Medulla oblongata (tissue), 1 donor: Measurements from ENCODE around the gene PARVA.

ENCODE experiments used
- DNase-seq: peaks from one replicate; pipeline ENCODE4 v3.0.0-alpha.2; 2015; ENCODE audit errors: extremely low spot score

PARVA gene

DNA sequence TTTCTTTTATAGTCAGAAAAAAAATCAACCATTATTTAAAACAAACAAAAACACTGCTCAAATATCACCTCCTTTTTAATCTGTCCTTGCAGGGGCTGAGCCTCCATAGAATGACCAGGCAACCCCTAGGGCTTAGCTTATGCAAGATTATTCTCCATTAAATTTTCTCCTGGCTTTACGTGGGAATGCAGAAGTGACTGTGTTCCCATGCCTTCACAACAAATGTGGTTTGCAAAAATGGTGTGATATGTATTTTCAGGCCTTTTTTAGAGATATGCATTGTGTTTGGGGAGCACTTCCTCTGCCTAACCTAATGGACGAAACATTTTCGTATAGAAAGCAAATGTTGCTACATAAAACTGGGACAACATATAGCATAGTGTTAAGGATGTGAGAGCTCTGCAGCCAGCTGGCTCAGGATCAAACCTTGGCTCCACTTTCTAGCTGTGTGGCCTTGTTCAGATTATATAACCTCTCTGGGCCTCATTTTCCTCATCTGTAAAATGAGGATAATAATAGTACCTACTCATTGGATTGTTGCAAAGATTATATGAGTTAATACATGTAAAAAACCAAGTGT is 82.6 kb downstream of the PARVA start:
- no peak for DNase-seq

DNA sequence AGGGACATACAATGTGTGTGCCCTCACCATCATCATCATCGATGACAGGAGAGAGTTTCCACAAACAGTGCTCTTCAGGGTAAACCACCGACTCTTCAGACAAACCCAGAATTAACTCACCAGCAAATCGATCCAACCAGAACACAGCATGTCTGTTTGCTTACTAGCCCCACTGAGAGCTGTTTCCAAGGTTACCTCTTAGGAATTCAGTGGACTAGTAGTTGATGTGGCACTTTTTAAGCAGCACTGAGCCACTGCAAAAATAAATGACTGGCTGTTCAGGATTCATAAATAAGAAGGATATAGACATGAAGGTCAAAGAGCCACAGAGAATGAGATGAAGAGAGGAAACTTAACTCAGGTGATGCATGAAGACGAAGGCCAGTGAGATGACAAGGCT is 83.1 kb downstream of the PARVA start:
- no peak for DNase-seq

DNA sequence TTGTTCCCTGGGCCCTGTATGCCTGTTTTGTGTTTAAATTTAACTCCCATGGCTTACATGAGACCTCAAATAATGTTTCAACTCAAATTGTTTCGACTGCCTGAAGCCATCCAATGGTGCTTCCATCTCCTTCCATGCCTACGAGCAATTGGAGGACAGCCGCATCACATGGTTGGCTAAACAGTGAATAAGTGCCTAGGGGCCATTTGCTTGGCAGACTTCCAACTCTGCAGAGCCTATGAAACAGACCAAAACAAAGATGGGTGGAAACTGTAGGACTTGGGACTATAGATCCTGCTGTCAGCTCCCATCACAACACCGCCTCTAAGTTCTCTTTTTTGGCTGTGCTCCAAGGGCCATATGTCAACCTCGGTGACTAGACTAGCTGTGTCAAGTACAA is 84.1 kb downstream of the PARVA start:
- DNase-seq, result no peak

DNA sequence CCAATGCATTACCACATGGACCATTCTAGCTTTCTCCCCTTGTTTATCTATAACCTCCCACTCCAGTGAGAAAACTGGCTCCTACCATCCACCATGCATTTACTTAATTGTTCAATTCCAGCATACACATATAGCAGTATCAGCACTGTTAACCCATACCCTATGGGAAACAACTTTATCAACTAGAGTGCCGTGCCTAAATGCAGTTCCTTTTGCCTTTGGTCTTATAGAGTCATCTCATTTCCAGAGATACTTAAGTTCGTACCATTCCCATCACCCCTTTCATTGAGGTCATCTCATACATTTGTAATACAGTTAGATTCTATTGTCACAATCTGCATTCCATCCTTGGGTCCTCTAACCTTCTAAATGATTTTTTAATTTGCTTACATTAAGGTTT is 86.9 kb downstream of the PARVA start:
- no peak for DNase-seq

DNA sequence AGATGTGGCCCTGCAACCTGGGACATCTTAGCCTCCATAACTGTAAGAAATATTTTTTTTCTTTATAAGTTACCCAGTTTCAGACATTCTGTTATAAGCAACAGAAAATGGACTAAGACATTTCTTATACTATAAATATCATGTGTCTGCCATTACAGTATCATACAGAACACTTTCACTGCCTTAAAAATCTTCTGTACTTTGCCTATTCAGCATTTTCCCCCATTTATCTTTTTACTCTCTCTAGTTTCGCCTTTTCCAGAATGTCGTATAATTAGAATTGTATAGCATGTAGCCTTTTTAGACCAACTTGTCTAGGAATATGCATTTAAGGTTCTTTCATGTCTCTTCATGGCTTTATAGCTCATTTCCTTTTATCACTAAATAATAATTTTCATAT is 88.0 kb downstream of the PARVA start:
- no peak for DNase-seq

DNA sequence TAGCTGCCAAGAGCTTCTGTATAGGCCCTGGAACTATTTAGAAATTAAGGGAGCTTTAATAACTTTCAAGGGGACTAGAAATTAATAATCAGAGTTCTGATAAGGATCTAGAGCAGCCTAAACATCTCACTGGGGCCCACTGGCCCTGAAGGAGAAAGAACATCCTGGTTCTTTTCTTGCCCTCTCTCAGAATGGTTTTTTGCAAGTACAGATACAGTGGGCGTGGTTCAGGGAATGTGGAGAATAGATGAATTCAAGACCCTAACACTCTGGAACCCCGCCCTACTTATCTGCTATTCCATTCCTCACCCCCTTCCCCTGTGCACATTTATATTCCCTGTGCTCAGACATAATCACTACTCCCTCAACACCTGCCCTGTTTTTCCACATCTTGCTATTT is 90.2 kb downstream of the PARVA start:
- DNase-seq, result no peak

DNA sequence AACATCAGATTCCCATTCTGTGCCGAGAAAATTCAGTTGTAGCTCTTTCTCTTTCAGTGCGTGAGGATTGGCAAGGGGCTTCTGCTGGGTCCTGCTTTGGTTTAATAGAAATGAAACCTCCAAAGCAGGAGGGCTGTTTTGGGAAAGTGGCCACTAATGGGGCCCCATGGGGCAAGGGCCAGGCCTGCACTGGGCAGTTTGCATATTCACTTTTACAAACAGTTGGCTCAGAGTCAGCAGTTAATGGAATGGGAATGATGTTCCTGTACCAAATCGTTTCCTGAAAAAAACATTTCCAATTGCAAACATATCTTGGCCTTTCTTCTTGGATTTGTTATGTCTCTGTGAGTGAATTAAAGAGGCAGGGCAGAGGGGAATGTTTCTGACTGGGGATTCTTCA is 92.1 kb downstream of the PARVA start:
- no peak for DNase-seq

DNA sequence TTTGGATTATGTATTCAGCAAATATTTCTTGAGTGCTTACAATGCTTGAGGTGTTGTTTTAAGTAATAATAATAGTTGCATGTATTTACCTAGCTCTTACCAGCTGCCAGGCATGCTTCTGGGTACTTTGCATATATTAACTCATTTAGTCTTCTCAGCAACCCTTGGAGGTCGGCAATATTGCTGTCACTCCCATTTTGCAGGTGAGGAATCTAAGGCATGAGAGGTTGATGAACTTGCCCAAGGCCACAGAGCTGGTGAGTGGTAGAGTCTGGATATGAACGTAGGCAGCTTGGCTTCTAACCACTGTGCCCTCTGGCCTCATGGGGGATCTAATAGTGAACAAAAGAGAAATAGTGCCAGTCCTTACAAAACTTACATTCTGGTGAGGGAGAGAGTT is 92.9 kb downstream of the PARVA start:
- no peak for DNase-seq

DNA sequence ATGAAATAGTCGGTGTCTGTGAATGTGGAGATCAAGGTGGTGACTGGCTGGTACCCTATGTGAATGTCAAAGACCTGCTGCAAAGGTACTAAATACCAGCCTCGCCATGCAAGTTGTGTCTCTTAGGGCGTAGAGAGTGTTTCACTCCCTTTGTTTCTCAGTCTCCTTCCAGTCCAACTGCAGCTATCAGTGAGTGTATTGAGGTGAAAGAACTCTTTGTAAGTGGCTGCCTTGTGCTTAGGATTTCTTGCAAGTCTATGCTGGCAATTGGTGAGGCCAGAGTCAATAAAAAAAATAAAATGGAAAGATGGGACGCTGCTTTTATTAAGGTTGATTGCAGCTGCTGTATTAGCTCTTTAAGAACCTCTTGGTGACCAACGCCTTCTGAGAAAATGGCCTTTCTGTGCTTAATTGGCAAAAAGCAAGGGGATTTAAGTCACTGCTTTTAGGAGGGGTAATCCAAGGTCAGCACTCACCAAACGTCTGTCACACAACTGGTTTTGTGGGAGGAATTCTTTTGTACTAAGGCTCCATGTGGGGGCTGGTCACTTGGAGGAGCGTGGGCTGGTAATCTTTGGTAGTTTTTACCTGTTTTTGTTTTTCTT is 95.1 kb downstream of the PARVA start:
- peak; percentile 28 for DNase-seq

DNA sequence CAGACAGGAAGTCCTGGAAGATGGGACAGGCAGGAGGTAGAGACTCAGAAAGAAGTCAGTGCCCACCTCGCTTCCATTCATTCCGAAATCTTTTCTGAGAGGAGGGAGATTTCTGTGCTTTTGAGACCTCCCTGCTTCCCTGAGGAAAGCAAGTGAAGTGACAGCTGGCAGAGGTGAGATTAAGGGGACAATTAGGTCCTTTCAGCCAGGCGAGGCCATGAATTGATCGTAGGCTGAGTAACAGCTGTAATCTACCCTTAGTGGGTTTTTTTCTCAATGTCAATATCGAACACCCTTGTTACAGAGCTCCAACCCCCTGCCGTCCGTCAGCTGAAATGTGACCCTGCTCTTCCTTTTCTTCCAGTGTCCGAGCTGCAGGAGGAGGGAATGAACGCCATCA is 96.0 kb downstream of the PARVA start:
- DNase-seq, result no peak

DNA sequence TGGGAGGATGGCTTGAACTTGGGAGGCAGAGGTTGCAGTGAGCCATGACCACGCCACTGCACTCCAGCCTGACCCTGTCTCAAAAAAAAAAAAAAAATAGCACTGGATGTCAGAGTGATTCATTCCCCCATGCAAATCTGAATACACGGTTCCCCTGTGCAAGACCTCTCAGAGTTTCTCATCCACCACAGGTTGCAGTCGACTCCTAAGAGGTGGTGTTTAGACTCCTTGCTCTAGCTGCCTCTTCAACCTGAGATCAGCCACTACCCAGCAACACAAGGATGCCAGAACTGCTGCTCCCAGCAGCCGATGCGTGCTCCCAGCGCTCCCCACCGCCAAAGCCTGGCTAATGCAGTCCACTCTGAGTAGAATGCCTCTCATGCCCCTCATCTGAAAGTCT is 97.5 kb downstream of the PARVA start:
- no peak for DNase-seq

DNA sequence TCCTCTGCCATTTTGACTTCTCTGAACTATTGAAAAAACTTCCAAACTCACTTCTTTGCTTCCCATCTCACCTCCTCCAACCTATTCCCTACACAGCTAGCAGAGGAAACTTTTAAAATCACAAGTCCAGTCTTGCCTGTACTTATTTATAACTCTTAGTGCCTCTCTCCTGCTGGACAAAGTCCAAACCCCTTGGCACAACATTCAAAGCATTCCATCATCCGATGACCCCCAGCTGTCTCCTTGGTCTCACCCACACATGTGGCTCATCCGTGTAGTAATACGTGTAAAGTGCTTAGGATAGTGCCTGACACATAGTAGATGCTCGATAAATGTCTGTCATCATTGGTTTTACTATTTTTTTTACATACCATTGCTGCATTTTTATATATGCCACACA is 101.4 kb downstream of the PARVA start:
- DNase-seq, result no peak

DNA sequence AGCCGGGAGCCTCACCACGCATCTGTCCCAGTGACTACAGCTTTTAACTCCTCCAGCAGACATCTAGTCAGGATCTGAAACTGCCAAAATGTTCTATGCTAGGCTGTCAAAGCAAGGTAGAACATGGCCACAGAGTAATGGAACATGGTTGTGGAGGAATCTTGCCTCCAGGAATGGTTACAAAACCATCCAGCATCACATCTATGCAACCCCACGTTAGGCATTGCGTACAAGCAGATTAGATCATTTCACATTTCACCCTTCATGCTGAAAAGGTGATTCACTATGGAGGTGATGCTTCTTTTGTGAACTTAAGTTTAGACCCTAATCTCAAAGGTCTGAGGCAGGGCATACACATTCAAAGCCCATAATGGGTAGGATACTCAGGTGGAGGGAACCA is 103.0 kb downstream of the PARVA start:
- DNase-seq, result no peak

DNA sequence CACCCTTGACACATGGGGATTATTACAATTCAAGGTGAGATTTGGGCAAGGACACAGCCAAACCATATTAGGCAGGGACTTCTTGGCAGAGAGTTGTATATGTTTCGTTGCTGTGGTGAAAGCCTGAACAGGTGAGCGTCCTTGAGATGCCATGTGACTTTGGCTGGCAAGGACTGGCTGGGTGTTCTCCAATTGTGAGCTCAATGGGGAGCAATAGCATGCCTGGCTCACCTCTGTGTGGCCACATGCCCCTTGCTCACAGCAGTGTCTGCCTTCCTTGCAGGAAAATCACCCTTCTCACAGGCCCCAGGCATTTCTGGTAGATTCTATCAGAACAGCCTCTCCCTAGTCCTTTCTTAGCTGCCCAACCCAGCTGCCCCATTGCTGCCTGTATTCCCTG is 105.5 kb downstream of the PARVA start:
- no peak for DNase-seq

DNA sequence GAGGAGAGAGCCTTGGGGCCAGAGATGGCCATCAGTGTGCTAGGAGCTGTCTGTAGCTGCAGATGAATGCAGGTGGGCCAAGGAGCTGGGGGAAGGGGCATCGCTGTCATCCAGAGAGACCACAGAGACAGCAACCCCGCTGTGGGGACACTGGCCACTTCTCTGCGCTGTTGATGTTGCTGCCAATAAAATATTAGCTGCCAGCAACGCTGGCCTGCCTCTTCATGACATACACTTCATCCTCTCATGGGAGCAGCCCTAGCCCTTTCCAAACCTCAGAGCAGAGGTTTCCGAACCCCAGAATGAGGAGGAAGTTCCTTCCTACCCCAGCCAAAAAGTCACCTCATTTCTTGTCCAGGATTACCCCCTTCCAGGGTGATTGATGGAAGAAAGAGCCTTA is 106.2 kb downstream of the PARVA start:
- DNase-seq, result no peak

DNA sequence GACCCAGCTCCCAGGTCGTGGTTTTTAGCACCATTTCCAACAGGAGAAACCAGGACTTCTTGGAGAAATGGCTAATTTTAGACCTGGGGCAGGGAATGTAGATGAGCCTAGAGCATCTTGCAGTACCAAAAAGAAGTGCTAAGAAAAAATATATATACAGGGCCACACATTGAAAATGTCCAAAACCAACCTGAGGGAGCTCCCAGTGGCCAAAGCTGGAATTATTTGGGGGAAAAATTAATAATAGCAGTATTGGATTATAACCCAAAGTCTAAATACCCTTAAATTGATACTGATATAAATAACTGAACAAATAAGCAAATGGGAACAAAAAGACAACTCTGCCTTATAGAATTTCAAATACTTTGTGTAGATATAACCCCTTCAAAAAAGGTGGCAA is 108.0 kb downstream of the PARVA start:
- DNase-seq, result no peak

DNA sequence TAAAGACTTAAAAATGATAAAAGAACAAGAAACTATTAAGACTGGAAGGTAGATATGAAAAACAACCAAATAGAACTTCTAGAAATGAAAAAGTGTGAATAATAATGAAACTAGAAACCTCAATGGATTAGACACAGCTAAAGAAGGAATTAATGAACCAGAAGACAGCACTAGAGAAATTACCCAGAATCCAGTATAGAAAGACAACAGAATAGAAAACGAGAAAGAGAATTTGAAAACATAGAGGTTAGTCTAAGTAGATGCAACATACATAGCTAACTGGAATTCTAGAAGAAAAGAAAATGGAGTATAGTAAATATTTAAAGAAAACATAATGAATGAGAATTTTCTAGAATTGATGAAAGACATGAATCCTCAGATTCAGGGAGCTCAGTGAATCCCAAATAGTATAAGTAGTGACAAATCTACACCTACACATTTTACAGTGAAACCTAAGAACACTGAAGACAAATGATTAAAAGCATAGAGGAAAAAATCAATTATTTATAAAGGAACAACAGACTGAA is 111.9 kb downstream of the PARVA start:
- no peak for DNase-seq

DNA sequence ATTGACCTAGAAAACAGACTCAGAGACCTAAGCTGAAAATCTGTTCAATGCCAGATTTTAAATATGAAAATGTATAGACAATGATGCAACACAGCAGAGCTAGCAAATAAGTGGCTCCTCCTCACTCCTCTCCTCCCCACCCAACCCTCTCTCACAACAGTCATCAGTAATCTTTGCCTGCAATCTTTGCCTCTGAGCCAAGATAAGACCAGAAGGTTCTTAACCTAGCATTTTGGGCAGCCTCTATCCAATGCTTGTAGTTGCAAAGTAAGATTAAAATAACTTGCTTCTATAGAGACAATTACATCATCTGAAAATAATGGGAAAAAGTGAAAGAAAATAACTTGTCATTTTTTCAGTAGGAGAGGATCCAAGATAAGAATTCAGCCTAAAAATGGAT is 117.3 kb downstream of the PARVA start:
- no peak for DNase-seq

DNA sequence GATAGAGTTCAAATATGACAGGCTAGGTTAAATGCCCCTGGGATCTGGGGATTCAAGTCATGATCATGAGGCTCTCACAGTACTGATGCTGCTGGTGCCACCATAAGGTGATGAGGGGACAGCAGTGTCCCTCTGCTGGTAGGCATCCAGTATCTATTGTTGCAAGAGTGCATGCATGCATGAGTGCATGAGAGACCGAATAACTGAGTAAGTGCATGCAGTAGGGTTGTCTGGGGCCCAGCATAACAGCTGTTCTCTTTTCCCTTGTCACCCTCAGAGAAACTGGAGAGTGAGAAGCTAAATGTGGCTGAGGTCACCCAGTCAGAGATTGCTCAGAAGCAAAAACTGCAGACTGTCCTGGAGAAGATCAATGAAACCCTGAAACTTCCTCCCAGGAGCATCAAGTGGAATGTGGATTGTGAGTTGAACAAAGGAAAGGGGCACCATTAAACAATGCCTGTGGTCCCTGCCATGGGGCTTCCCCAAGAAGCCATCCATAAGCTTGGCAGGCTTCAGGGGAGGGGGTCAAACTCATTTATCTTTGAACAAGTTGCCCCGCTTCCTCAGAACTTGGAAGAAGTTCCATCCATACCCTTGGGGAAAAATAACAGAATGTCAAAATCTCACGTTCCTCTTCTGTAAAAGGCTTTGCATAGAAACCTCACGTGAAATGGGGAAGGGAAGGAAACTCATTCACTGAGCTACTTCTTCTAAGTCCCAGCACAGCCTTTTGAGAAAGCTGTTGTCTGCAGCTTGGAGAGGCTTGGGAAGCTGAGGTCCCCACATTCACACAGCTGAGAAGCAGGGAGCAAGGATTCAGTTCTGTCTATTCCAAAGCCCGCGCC is 119.0 kb downstream of the PARVA start:
- DNase-seq, result no peak

DNA sequence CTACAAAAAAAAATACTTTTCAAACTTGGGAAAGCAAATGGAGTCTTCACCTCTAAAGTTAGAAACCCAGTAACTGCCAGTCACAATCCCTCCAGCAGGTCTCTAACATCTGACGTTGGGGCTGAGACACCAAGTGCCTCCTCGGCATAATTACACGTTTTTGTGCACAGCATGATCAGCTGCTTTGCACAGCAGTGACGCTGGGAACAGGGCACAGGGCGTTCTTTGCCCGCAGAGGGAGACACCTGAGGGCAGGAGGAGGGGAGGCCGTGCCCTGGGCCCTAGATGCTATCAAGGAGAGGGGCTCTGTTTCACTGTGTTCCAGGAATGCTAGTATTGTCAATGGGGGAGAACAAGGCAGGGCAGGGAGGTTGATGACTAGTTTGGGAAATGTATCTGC is 120.1 kb downstream of the PARVA start:
- DNase-seq, result no peak

DNA sequence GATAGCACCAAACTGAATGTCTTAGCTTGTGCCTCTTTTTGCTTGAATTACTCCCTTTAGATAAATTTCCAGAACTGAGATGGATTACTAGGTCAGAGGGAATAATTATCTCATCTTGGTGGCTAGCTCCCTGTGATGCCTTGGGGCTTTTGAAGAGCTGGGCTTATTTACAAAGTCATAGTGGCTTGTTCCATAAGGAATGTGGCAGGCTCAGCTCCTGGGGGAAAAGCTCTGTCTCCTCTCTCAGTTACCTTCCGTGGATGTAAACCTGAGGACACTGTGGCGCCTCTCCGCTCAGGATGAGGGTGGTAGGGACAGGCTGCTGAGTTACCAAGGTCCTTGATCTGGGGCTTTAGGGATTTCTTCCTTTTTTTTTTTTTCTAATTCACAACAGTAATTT is 121.7 kb downstream of the PARVA start:
- no peak for DNase-seq

DNA sequence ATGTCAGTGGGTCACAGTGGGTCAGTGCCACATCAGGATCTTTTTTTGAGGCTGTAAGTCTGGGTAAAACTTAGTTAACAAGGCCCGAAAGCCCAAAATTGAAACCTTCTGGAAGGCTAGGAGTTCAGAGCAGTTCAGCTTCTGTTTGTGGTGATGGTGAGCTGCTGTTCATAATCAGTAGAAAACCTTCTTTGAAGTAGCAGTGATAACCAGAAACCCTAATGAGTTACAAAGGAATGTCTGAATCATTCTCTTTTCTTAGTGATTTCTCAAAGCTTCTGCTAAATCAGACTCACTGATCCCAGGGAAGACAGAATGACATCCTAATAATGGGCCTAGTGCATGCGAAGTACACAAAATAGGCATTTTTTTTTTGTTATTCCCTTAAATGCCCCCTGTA is 124.7 kb downstream of the PARVA start:
- DNase-seq, result no peak

DNA sequence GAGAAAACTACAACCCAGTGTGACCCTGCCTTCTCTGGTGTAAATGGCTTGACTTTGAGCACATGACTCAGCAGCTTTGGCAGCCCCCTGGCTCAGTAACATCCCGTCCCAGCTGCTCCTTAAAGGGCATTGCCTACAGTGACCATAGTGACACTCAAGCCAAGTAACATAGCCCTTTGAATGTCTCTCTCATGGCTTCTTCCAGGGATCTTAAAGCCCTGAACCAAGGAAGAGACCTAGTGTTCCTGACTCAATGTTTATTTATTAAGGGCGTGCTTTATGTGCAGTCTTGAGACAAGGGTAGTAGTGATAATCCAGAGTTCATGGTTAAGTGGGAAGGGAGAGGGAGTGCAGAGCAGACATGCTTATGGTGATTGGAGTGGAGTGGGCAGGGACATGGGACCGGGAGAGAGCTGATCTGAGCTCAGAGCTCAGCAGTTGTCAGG is 125.7 kb downstream of the PARVA start:
- no peak for DNase-seq
